HFFc6 (cell line): Measurements from ENCODE around the gene SPARC. TPM values are rescaled to one million over a fixed set of nuclear protein-coding genes. Genes with fewer than 3 reads are reported as not detected.

Experiments
- DNase-seq: peaks from one replicate; pipeline ENCODE4 v3.0.0-alpha.2; 2018
- H3K27ac Mint-ChIP-seq: 2 replicates; pipeline ENCODE4 v1.8.0; 2020; ENCODE audit warnings: mild to moderate bottlenecking, mixed read lengths
- H3K27me3 Mint-ChIP-seq: 2 replicates; pipeline ENCODE4 v1.8.0; 2021; ENCODE audit warnings: mild to moderate bottlenecking, moderate library complexity, mixed read lengths; ENCODE audit not compliant: insufficient read depth
- H3K36me3 Mint-ChIP-seq: 2 replicates; pipeline ENCODE4 v1.8.0; 2021; ENCODE audit warnings: low read depth, mixed read lengths
- H3K4me1 Mint-ChIP-seq: 2 replicates; pipeline ENCODE4 v1.8.0; 2020; ENCODE audit warnings: low read depth, mixed read lengths
- H3K4me3 Mint-ChIP-seq: 2 replicates; pipeline ENCODE4 v1.8.0; 2020; ENCODE audit warnings: mild to moderate bottlenecking, moderate library complexity, mixed read lengths
- H3K9me3 Mint-ChIP-seq: 2 replicates; pipeline ENCODE4 v1.8.0; 2020; ENCODE audit warnings: mild to moderate bottlenecking, mixed read lengths
- total RNA-seq, 6 experiments: library from RNA; stranded (reverse); fragmentation: NEBNext Ultra II Directional; extraction: Animal tissue kit (Norgen Biotek cat#: 25700); gene quantifications; 2 replicates in 1 of 6; 3 replicates in 5 of 6; pipeline ENCODE4 v1.2.3, GENCODE V29; 2021
- TF ChIP-seq, protein P1 (sequence below): fragments of 200-600 bp; sonication (generic); IDR thresholded peaks from 2 replicates; pipeline ENCODE4 v1.5.0; 2021; ENCODE audit warnings: antibody characterized with exemption, mild to moderate bottlenecking

Gene SPARC
- total RNA-seq, 6 experiments from 2014 or later = 3,729 to 5,836 (median 4,094) TPM

- no peak overlapping the region for H3K4me3 Mint-ChIP-seq
- no peak overlapping the region for H3K27ac Mint-ChIP-seq
- no peak for DNase-seq
- H3K4me1 Mint-ChIP-seq = no peaks in the 10 kb centered on the region
- TF ChIP-seq, protein P1, sequence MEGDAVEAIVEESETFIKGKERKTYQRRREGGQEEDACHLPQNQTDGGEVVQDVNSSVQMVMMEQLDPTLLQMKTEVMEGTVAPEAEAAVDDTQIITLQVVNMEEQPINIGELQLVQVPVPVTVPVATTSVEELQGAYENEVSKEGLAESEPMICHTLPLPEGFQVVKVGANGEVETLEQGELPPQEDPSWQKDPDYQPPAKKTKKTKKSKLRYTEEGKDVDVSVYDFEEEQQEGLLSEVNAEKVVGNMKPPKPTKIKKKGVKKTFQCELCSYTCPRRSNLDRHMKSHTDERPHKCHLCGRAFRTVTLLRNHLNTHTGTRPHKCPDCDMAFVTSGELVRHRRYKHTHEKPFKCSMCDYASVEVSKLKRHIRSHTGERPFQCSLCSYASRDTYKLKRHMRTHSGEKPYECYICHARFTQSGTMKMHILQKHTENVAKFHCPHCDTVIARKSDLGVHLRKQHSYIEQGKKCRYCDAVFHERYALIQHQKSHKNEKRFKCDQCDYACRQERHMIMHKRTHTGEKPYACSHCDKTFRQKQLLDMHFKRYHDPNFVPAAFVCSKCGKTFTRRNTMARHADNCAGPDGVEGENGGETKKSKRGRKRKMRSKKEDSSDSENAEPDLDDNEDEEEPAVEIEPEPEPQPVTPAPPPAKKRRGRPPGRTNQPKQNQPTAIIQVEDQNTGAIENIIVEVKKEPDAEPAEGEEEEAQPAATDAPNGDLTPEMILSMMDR = no peak
- peaks cover 45% of the 10 kb centered on the region for H3K27me3 Mint-ChIP-seq
- no peaks in the 10 kb centered on the region for H3K36me3 Mint-ChIP-seq
- H3K9me3 Mint-ChIP-seq = no peaks in the 10 kb centered on the region
Observed at GRCh38 chr5:151617841-151618710, 68.6 kb downstream of the SPARC start.

DNA sequence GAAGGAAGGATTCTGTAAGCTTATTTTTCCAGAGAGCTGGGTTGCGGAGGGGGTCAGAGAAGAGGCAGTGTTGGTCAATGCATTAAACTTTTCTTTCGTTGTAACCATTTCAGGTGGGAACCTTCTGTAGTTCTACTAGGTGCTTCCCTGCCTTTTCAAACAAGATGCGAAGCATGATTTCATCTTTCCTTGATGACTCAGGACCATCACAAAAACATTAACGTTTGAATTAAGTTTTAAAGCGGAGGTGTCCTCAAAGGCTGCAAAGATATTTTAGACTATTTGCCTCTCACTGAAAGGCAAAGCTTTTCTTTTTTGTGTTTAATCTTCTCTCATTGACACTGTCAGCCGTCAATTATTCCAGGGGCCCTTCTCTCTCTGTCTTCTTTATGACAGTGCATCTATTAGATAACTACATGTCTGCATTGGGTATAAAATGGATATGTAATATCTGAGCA lies 69.3 kb downstream of the SPARC start:
- no peak for DNase-seq
- Mint-ChIP-seq H3K4me3 (no peak overlapping the region), H3K9me3 (no peaks in the 10 kb centered on the region), H3K36me3 (no peaks in the 10 kb centered on the region), H3K27ac (no peak overlapping the region), H3K4me1 (no peaks in the 10 kb centered on the region), H3K27me3 (peaks cover 40% of the 10 kb centered on the region)
- TF ChIP-seq, protein P1 = no peak

- H3K27ac Mint-ChIP-seq = no peak overlapping the region
- no peaks in the 10 kb centered on the region for H3K4me1 Mint-ChIP-seq
Observed at GRCh38 chr5:151615431-151615830, 71.3 kb downstream of the SPARC start.

GRCh38 chr5:151614565-151614964 lies 72.2 kb downstream of the SPARC start:
- TF ChIP-seq, protein P1 = no peak
- Mint-ChIP-seq H3K27me3 (peaks cover 30% of the 10 kb centered on the region), H3K4me3 (no peak overlapping the region), H3K4me1 (no peaks in the 10 kb centered on the region), H3K36me3 (no peaks in the 10 kb centered on the region), H3K9me3 (no peaks in the 10 kb centered on the region), H3K27ac (no peak overlapping the region)
- DNase-seq = no peak

More at GRCh38 chr5:151615431-151615830, 71.3 kb downstream of the SPARC start:
- no peak overlapping the region for H3K4me3 Mint-ChIP-seq
- H3K27me3 Mint-ChIP-seq = peaks cover 35% of the 10 kb centered on the region
- DNase-seq = no peak
- no peaks in the 10 kb centered on the region for H3K36me3 Mint-ChIP-seq
- TF ChIP-seq, protein P1 = no peak
- no peaks in the 10 kb centered on the region for H3K9me3 Mint-ChIP-seq

GRCh38 chr5:151612689-151613427 lies 73.9 kb downstream of the SPARC start:
- no peak overlapping the region for H3K4me3 Mint-ChIP-seq
- H3K9me3 Mint-ChIP-seq = no peaks in the 10 kb centered on the region
- H3K36me3 Mint-ChIP-seq = no peaks in the 10 kb centered on the region
- DNase-seq = no peak
- TF ChIP-seq, protein P1 = no peak
- peaks cover 19% of the 10 kb centered on the region for H3K27me3 Mint-ChIP-seq
- no peak overlapping the region for H3K27ac Mint-ChIP-seq
- no peaks in the 10 kb centered on the region for H3K4me1 Mint-ChIP-seq
